ENCODE results near the gene ACP6. TPM values are rescaled to one million over a fixed set of nuclear protein-coding genes. Genes with fewer than 3 reads are reported as not detected.

Gene ACP6
- total RNA-seq, 1 donor from 2014 or later, result 10.9 TPM

- no peak for DNase-seq
- Histone ChIP-seq H3K4me3 (no peak overlapping the region), H3K9me3 (replicated peaks) (no peaks in the 10 kb centered on the region), H3K4me1 (peaks cover 9% of the 10 kb centered on the region), H3K27ac (replicated peaks) (no peak overlapping the region), H3K36me3 (no peaks in the 10 kb centered on the region), H3K27me3 (ENCODE audit: low read depth) (no peaks in the 10 kb centered on the region)
- no peak for TF ChIP-seq CTCF (IDR thresholded peaks at IDR 0.05; ENCODE audit: borderline replicate concordance)
- intact Hi-C loops (cut with micrococcal nuclease), result no loop called here
These were observed 34.0 kb downstream of the ACP6 start for GRCh38 chr1:147636314-147636713.

GRCh38 chr1:147635342-147635741 is 35.0 kb downstream of the ACP6 start:
- no peaks in the 10 kb centered on the region for H3K27me3 ChIP-seq (ENCODE audit: low read depth)
- intact Hi-C loops (cut with micrococcal nuclease), result no loop called here
- no peaks in the 10 kb centered on the region for H3K4me1 ChIP-seq
- H3K27ac ChIP-seq (replicated peaks), result no peak overlapping the region
- H3K4me3 ChIP-seq, result no peak overlapping the region
- TF ChIP-seq CTCF (IDR thresholded peaks at IDR 0.05; ENCODE audit: borderline replicate concordance), result no peak
- no peaks in the 10 kb centered on the region for H3K36me3 ChIP-seq
- no peaks in the 10 kb centered on the region for H3K9me3 ChIP-seq (replicated peaks)
- no peak for DNase-seq

GRCh38 chr1:147634645-147635044 is 35.7 kb downstream of the ACP6 start:
- H3K27me3 ChIP-seq (ENCODE audit: low read depth), result no peaks in the 10 kb centered on the region
- H3K9me3 ChIP-seq (replicated peaks), result no peaks in the 10 kb centered on the region
- no peaks in the 10 kb centered on the region for H3K4me1 ChIP-seq
- no peak overlapping the region for H3K27ac ChIP-seq (replicated peaks)
- TF ChIP-seq CTCF (IDR thresholded peaks at IDR 0.05; ENCODE audit: borderline replicate concordance), result no peak
- no peak for DNase-seq
- H3K36me3 ChIP-seq, result no peaks in the 10 kb centered on the region
- H3K4me3 ChIP-seq, result no peak overlapping the region
- intact Hi-C loops (cut with micrococcal nuclease), result no loop called here

GRCh38 chr1:147633759-147634158 is 36.6 kb downstream of the ACP6 start:
- no peaks in the 10 kb centered on the region for H3K27me3 ChIP-seq (ENCODE audit: low read depth)
- DNase-seq, result no peak
- no peak for TF ChIP-seq CTCF (IDR thresholded peaks at IDR 0.05; ENCODE audit: borderline replicate concordance)
- intact Hi-C loops (cut with micrococcal nuclease), result no loop called here
- no peaks in the 10 kb centered on the region for H3K9me3 ChIP-seq (replicated peaks)
- no peak overlapping the region for H3K27ac ChIP-seq (replicated peaks)
- H3K4me3 ChIP-seq, result no peak overlapping the region
- H3K36me3 ChIP-seq, result no peaks in the 10 kb centered on the region
- no peaks in the 10 kb centered on the region for H3K4me1 ChIP-seq

- no peak overlapping the region for H3K4me3 ChIP-seq
- H3K27ac ChIP-seq (replicated peaks), result no peak overlapping the region
- intact Hi-C loops (cut with micrococcal nuclease), result no loop called here
- H3K36me3 ChIP-seq, result no peaks in the 10 kb centered on the region
- H3K27me3 ChIP-seq (ENCODE audit: low read depth), result no peaks in the 10 kb centered on the region
- no peaks in the 10 kb centered on the region for H3K9me3 ChIP-seq (replicated peaks)
- H3K4me1 ChIP-seq, result no peaks in the 10 kb centered on the region
- no peak for DNase-seq
- TF ChIP-seq CTCF (IDR thresholded peaks at IDR 0.05; ENCODE audit: borderline replicate concordance), result no peak
These were observed 38.5 kb downstream of the ACP6 start for GRCh38 chr1:147631839-147632238.

GRCh38 chr1:147630447-147630846 is 39.9 kb downstream of the ACP6 start:
- Histone ChIP-seq H3K4me3 (no peak overlapping the region), H3K4me1 (no peaks in the 10 kb centered on the region), H3K27ac (replicated peaks) (no peak overlapping the region), H3K9me3 (replicated peaks) (no peaks in the 10 kb centered on the region), H3K36me3 (no peaks in the 10 kb centered on the region), H3K27me3 (ENCODE audit: low read depth) (no peaks in the 10 kb centered on the region)
- intact Hi-C loops (cut with micrococcal nuclease), result no loop called here
- DNase-seq, result no peak
- TF ChIP-seq CTCF (IDR thresholded peaks at IDR 0.05; ENCODE audit: borderline replicate concordance), result no peak
